HG02798 (cell line): ENCODE measurements around the gene OR10A4.
"Not testable (repeated sequence)": the region's sequence is repeated elsewhere in the genome, so short reads cannot be mapped to it uniquely, and the experiment has no call there.

ENCODE experiments used
- ATAC-seq: cut with Tn5 transposase; IDR thresholded peaks from one replicate; pipeline ENCODE4 v1.9.1; 2021; ENCODE audit warnings: mild to moderate bottlenecking; ENCODE audit not compliant: unreplicated experiment, poor library complexity

The OR10A4 gene, protein sequence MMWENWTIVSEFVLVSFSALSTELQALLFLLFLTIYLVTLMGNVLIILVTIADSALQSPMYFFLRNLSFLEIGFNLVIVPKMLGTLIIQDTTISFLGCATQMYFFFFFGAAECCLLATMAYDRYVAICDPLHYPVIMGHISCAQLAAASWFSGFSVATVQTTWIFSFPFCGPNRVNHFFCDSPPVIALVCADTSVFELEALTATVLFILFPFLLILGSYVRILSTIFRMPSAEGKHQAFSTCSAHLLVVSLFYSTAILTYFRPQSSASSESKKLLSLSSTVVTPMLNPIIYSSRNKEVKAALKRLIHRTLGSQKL

DNA sequence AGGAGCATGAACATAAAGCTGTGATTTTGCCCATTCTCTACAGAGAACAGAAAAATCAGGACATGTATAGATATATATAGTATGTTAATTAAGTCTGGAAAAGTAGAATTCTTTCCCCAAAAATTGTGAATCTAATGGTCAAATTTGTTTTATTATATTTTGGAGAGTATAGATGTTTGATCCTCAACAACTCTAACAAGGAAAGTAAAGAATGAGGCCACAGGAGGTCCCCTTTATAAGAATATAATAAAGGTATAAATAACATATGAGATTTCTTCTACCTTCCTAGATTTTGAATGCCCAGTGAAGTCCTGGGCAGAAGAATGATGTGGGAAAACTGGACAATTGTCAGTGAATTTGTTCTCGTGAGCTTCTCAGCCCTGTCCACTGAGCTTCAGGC is at the start of gene OR10A4:
Gene OR10A4 (plus strand): TSS at position 301 of the 400 bp plus-strand sequence. CDS start 23 bp downstream, at position 324.
- ATAC-seq, result no peak

DNA sequence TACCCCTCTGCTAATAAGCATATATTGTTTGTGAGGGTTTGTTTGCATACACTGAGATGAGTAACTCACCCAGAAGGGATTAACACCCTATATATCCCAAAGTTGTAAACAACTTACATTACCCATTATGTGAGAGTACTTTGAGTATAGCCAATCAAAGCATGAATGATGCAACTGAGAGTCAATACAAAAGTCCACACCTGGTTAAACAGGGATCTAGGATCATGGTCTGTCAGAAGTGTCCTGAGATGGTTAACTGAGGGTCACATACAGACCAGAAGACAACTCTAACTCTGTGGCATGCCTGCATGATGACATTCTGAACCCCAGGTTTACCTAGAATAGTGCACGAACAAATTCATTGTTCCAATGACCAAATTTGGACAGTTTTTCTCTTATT is 48.3 kb upstream of the OR10A4 start:
- no peak for ATAC-seq

DNA sequence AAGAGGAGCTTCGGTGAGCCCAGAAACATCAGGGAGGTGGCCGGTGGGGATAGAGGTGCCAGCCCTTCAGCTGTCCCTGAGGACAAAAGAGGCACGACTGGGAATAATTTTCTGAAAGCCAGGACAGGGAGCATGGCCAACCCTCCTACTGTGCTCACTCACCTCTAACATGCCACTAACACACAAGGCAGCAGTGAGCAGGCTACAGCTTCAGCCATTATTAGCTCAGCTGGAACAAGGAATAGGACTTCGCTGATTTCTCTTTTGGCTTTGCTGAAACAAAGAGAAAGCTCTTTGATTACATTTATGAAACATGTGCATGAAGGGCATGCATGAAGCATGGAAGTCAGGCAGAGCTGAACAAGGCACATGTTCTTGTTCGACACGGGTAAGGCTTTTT is 43.1 kb upstream of the OR10A4 start:
- no peak for ATAC-seq

DNA sequence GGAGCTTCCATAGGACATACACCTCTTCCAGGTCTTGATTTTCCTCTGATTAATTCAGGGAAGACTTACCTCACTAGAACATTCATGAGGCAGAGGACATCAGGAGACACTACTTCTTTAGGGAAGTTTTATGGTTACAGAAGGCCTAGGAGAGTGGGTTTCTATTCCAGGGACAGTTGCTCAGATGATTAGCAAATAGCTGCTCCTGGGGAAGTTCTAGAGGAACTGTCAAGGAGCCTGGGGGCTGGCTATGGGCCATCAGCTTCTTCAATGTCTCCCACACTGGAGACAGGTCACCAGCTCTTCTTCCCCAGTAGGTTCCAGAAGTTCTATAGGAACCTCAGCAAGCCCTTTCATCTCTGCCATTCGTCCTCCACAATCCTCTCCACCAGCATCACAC is 42.4 kb upstream of the OR10A4 start:
- ATAC-seq, result no peak

- no peak for ATAC-seq
Measured at GRCh38 chr11:6841694-6842093, 34.7 kb upstream of the OR10A4 start.

DNA sequence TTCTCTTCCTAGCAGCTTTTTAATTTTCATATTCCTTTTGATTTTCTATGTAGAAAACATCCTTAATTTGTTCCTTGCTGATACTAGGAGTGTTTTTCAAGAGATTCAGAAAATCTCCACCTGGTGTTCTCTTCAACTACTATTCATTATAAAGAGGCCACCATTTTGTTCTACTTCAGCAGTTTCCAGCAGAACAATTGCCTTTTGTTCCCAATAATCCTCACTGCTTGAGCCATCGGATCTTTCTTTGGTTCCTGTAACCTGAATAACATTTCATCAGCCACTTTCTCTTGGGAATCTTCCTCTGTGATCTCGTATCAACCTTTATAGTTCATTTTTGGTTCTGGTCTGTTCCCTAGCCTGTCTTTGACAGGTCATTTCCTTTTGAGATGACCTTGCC is 32.8 kb upstream of the OR10A4 start:
- ATAC-seq, result no peak

- ATAC-seq, result no peak
Measured at GRCh38 chr11:6844356-6844755, 32.1 kb upstream of the OR10A4 start.

DNA sequence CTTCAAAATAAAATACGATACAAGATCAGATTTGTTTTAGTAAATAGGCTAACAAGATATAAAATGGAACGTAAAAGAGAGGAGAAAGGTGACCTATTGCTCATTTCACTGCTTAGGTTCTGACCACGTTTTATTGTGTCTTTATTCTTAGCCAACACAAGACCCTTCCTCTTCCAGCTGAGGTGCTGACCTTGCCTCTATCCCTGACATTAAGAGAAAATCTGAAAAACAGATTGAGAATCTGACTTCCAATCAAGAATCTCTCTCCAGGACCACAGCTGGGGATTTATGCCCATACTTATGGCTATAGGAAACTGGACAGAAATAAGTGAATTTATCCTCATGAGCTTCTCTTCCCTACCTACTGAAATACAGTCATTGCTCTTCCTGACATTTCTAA is 31.0 kb upstream of the OR10A4 start, which contains the start of gene OR10A5:
Gene OR10A5 (plus strand): TSS at position 301 of the 400 bp plus-strand sequence. CDS start 0 bp downstream, at position 301.
- no peak for ATAC-seq

DNA sequence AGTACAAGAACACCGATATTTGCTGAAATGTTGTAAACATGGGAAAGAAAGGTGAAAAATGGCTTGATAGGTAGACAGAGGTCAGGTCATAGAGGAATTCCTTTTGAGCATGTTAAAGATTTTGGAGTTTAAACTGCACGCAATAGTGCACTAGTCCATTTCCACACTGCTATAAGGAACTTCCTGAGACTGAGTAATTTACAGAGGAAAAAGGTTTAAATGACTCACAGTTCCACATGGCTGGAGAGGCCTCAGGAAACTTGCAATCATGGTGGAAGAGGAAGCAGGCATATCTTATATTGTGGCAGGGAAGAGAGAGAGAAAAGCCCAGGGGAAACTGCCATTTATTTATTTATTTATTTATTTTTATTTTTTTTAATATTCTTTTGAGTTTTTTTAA is 25.9 kb upstream of the OR10A4 start:
- ATAC-seq, result no peak

DNA sequence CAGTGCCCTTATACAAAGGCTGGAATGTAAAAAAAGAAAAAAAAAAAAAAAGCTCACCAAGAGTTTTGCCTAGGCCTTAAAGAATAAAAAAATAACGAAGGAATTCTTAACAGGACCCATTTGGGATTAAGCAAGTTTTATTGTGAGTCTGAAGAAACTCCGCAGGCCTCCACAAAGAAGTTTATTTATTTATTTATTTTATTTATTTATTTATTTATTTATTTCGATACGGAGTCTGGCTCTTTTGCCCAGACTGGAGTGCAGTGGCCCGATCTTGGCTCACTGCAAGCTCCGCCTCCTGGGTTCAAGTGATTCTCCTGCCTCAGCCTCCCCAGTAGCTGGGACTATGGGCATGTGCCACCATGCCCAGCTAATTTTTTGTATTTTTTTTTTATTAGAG is 21.6 kb upstream of the OR10A4 start:
- ATAC-seq, result not testable (repeated sequence)

GRCh38 chr11:6855971-6856541 is 20.4 kb upstream of the OR10A4 start:
- no peak for ATAC-seq

GRCh38 chr11:6856871-6857270 is 19.6 kb upstream of the OR10A4 start:
- peak; percentile 62 for ATAC-seq

DNA sequence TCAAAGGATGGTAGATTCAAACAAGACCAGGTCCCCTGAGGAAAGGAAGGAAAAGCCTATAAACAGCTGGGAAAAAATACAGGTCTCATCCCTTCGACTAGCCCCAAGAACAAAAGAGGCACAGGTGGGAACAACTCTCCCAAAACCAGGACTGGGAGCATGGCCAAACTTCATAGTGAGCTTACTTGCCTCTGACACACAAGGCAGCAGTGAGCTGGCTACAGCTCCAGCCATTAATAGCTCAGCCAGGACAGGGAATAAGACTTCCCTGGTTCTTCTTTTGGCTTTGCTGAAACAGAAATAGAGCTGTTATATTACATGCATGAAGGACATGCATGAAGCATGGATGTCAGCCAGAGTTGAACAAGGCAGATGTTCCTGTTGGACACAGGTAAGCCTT is 13.5 kb upstream of the OR10A4 start, which contains the start of gene OR10A2:
Gene OR10A2 (plus strand): TSS at position 97 of the 400 bp plus-strand sequence. CDS start 6,698 bp downstream, outside the sequence.
- no peak for ATAC-seq

GRCh38 chr11:6864438-6864837 is 12.0 kb upstream of the OR10A4 start:
- ATAC-seq, result no peak

GRCh38 chr11:6871278-6871677 is 5.1 kb upstream of the OR10A4 start:
- ATAC-seq, result no peak

- ATAC-seq, result no peak
Measured at GRCh38 chr11:6875761-6876160, 664 bp upstream of the OR10A4 start.

- no peak for ATAC-seq
Measured at GRCh38 chr11:6876914-6877313, 489 bp downstream of the OR10A4 start.

DNA sequence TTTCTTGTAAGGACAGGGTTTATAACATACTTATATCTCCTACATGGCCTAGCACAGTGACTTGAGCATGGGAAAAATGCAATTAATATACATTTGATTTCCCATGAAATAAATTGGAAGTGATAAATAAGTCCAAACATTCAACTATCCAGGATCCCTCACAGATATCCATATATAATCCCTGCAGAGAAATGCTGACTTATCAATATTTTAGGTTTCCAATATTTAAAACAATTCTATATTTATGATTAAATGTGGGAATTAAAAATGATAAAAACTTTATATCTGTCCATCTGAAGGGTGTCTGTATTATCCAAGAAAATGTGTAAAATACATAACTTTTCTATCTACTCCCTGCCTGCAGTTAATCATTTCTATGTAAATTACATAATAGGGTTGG is 6.3 kb downstream of the OR10A4 start:
- ATAC-seq, result no peak

GRCh38 chr11:6887711-6888110 is 11.3 kb downstream of the OR10A4 start:
- not testable (repeated sequence) for ATAC-seq

- ATAC-seq, result no peak
Measured at GRCh38 chr11:6888830-6889229, 12.4 kb downstream of the OR10A4 start.

- no peak for ATAC-seq
Measured at GRCh38 chr11:6889835-6890234, 13.4 kb downstream of the OR10A4 start.

- no peak for ATAC-seq
Measured at GRCh38 chr11:6892400-6892799, 16.0 kb downstream of the OR10A4 start, which contains the start of gene OR2D2. Gene OR2D2, minus strand, starts transcription at chr11:6892500. Its CDS starts 0 bp downstream, at chr11:6892500.
